Measurements from ENCODE around the gene SCAF8. TPM values are rescaled to one million over a fixed set of nuclear protein-coding genes. Genes with fewer than 3 reads are reported as not detected.

The SCAF8 gene
- total and polyA plus RNA-seq, 2 experiments from 2014 or later, result 12.0 to 38.5 TPM

DNA sequence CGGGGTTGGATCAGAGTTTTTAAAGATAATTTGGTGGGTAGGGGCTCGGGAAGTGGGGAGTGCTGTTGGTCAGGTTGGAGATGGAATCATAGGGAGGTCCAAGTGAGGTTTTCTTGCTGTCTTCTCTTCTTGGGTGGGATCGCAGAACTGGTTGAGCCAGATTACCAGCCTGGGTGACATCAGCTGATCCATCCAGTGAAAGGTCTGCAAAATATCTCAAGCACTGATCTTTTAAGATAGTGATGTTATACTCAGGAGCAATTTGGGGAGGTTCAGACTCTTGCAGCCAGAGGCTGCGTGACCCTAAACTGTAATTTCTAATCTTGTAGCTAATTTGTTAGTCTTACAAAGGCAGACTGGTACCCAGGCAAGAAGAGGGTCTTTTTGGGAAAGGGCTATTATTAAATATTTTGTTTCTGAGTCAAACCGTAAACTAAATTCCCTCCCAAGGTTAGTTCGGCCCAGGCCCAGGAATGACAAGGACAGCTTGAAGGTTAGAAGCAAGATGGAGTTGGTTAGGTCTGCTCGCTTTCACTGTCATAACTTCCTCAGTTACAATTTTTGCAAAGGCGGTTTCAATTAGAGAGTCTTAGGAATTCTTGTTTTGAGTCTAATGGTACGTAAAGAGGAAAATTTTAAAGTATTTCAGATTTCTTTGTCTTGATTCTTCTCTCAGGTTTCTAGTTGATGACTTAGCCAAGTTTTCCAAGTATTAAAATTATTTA lies 53.1 kb downstream of the SCAF8 start:
- DNase-seq (ENCODE audit: low spot score), result peak; percentile 14
- H3K4me1 ChIP-seq (ENCODE audit: insufficient read depth), result no peaks in the 10 kb centered on the region
- peaks cover 37% of the 10 kb centered on the region for H4K20me1 ChIP-seq (ENCODE audit: insufficient read depth, poor library complexity, severe bottlenecking)
- H3K27me3 ChIP-seq, result no peaks in the 10 kb centered on the region
- no peak overlapping the region for H2AFZ ChIP-seq
- H3K4me2 ChIP-seq, result no peak overlapping the region
- 82% methylated on average over 9 of the region's 9 CpGs for WGBS (ENCODE audit: low lambda C conversion rate, missing lambda C conversion rate)
- no peaks in the 10 kb centered on the region for H3K9me3 ChIP-seq (ENCODE audit: low read depth)
- no peaks in the 10 kb centered on the region for H3K36me3 ChIP-seq (replicated peaks; ENCODE audit: insufficient read depth, low read depth)
- H3K4me3 ChIP-seq, result no peak overlapping the region
- peaks cover 91% of the 10 kb centered on the region for H3K79me2 ChIP-seq
- H3K9me2 ChIP-seq (replicated peaks; ENCODE audit: insufficient read depth), result no peaks in the 10 kb centered on the region
- no peak for TF ChIP-seq CTCF (IDR thresholded peaks at IDR 0.05; ENCODE audit: poor library complexity)
- no peak overlapping the region for H3K27ac ChIP-seq

GRCh38 chr6:154791556-154792317 lies 58.5 kb downstream of the SCAF8 start:
- no peak overlapping the region for H3K4me3 ChIP-seq
- H3K9me3 ChIP-seq (ENCODE audit: low read depth), result no peaks in the 10 kb centered on the region
- no peak overlapping the region for H3K27ac ChIP-seq
- peaks cover 37% of the 10 kb centered on the region for H4K20me1 ChIP-seq (ENCODE audit: insufficient read depth, poor library complexity, severe bottlenecking)
- no peaks in the 10 kb centered on the region for H3K27me3 ChIP-seq
- DNase-seq (ENCODE audit: low spot score), result no peak
- H3K79me2 ChIP-seq, result peaks cover 77% of the 10 kb centered on the region
- no peak overlapping the region for H3K4me2 ChIP-seq
- WGBS (ENCODE audit: low lambda C conversion rate, missing lambda C conversion rate), result 72% methylated on average over 5 of the region's 5 CpGs
- TF ChIP-seq EZH2phosphoT487 (IDR thresholded peaks at IDR 0.05; ENCODE audit: low read depth, severe bottlenecking, unreplicated experiment), result no peak
- no peak for TF ChIP-seq CTCF (IDR thresholded peaks at IDR 0.05; ENCODE audit: poor library complexity)
- no peak for TF ChIP-seq EZH2 (IDR thresholded peaks at IDR 0.05; ENCODE audit: borderline replicate concordance)
- no peak overlapping the region for H2AFZ ChIP-seq
- no peaks in the 10 kb centered on the region for H3K9me2 ChIP-seq (replicated peaks; ENCODE audit: insufficient read depth)
- H3K4me1 ChIP-seq (ENCODE audit: insufficient read depth), result no peaks in the 10 kb centered on the region
- no peaks in the 10 kb centered on the region for H3K36me3 ChIP-seq (replicated peaks; ENCODE audit: insufficient read depth, low read depth)

GRCh38 chr6:154792325-154792724 lies 59.1 kb downstream of the SCAF8 start:
- no peak overlapping the region for H3K4me3 ChIP-seq
- peak overlapping the region; percentile 7 for H3K27ac ChIP-seq
- no peak for DNase-seq (ENCODE audit: low spot score)
- H3K4me1 ChIP-seq (ENCODE audit: insufficient read depth), result no peaks in the 10 kb centered on the region
- H3K9me3 ChIP-seq (ENCODE audit: low read depth), result no peaks in the 10 kb centered on the region
- H2AFZ ChIP-seq, result no peak overlapping the region
- WGBS (ENCODE audit: low lambda C conversion rate, missing lambda C conversion rate), result 83% methylated on average over 4 of the region's 4 CpGs
- H3K27me3 ChIP-seq, result no peaks in the 10 kb centered on the region
- no peaks in the 10 kb centered on the region for H3K36me3 ChIP-seq (replicated peaks; ENCODE audit: insufficient read depth, low read depth)
- peaks cover 31% of the 10 kb centered on the region for H4K20me1 ChIP-seq (ENCODE audit: insufficient read depth, poor library complexity, severe bottlenecking)
- H3K4me2 ChIP-seq, result no peak overlapping the region
- no peak for TF ChIP-seq EZH2 (IDR thresholded peaks at IDR 0.05; ENCODE audit: borderline replicate concordance)
- no peak for TF ChIP-seq CTCF (IDR thresholded peaks at IDR 0.05; ENCODE audit: poor library complexity)
- TF ChIP-seq EZH2phosphoT487 (IDR thresholded peaks at IDR 0.05; ENCODE audit: low read depth, severe bottlenecking, unreplicated experiment), result no peak
- no peaks in the 10 kb centered on the region for H3K9me2 ChIP-seq (replicated peaks; ENCODE audit: insufficient read depth)
- H3K79me2 ChIP-seq, result peaks cover 71% of the 10 kb centered on the region

Data from hepatocyte (in vitro differentiated cells).